GM12878 (cell line): ENCODE results near the gene CCM2. TPM values are rescaled to one million over a fixed set of nuclear protein-coding genes. Genes with fewer than 3 reads are reported as not detected.

Experiments
- DPF2 ChIP-seq: fragments of 450-650 bp; IDR thresholded peaks from 2 replicates; pipeline ENCODE4 v1.6.1; 2017; ENCODE audit warnings: mild to moderate bottlenecking
- FOXM1 ChIP-seq: IDR thresholded peaks from 2 replicates; pipeline ENCODE4 v1.6.1; 2012; ENCODE audit warnings: low read depth, mild to moderate bottlenecking, inconsistent platforms, low read length, moderate library complexity
- GABPA ChIP-seq: IDR thresholded peaks from 2 replicates; pipeline ENCODE4 v1.6.1; 2014; ENCODE audit warnings: antibody characterized with exemption, low read depth, mild to moderate bottlenecking, inconsistent platforms
- IRF4 ChIP-seq: IDR thresholded peaks from 2 replicates; pipeline ENCODE4 v1.6.1; 2011; ENCODE audit warnings: low read depth, low read length
- MLLT1 ChIP-seq: fragments of 450-650 bp; IDR thresholded peaks from 2 replicates; pipeline ENCODE4 v1.6.1; 2016; ENCODE audit warnings: mild to moderate bottlenecking
- polyA plus RNA-seq, 11 experiments: library from polyadenylated mRNA; depleted of rRNA in 4 of 11; unstranded in 6 of 11; stranded (reverse) in 5 of 11; fragments of >200 nt; fragmentation: Nextera tagmentation in 4 of 11; fragmentation: Illumina TruSeq in 1 of 11; extraction: Ambion mirVana in 4 of 11; extraction: Trizol in 1 of 11; gene quantifications; 1 replicate in 1 of 11; 2 replicates in 10 of 11; pipeline versions ENCODE4 v1.2.1 to v1.2.3, GENCODE V29; 2011 to 2016; ENCODE audit warnings: inconsistent platforms in 2 of 11, missing spikeins in 2 of 11, low read depth in 1 of 11
- total RNA-seq, 4 experiments: library from RNA; depleted of rRNA in 3 of 4; stranded (reverse); fragments of >200 nt in 3 of 4; fragmentation: Illumina TruSeq in 1 of 4; extraction: Trizol in 1 of 4; gene quantifications; 2 replicates each; pipeline versions ENCODE4 v1.2.1 to v1.2.3, GENCODE V29; 2013 to 2021
- TF ChIP-seq, protein P1 (sequence below): fragments of 450-650 bp; IDR thresholded peaks from 2 replicates; pipeline ENCODE4 v1.6.1; 2018; ENCODE audit warnings: borderline replicate concordance, mild to moderate bottlenecking; ENCODE audit not compliant: partially characterized antibody
- TF ChIP-seq, protein P2 (sequence below): fragments of 450-650 bp; IDR thresholded peaks from 2 replicates; pipeline ENCODE4 v1.6.1; 2014; ENCODE audit warnings: mild to moderate bottlenecking

The CCM2 gene
- total and polyA plus RNA-seq, 10 of the 15 experiments (the other 5 are each of a cell fraction or from before 2014, with no cell fraction given) = 1.00 to 82.3 (median 48.7) TPM

DNA sequence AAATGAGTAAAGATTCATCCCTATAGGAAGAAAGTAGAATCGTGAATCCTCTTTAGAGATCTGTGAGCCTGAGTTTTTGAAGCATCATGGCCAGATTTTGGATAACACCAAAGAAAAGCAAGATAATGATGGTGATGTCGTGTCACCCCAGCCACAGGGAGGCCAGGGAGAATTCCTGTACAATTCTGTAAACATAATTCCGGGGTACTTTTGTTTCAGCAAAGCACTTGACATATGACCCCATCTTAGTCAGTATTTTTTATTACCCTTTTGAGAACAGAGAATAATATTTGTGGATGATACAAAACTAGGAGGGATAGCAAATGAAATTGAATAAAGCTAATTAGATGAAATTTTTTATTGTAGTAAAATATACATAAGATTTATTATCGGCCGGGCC is 55.0 kb downstream of the CCM2 start (continued):
- no peak for TF ChIP-seq MLLT1
- no peak for TF ChIP-seq DPF2
- TF ChIP-seq GABPA = no peak
- TF ChIP-seq, protein P1, sequence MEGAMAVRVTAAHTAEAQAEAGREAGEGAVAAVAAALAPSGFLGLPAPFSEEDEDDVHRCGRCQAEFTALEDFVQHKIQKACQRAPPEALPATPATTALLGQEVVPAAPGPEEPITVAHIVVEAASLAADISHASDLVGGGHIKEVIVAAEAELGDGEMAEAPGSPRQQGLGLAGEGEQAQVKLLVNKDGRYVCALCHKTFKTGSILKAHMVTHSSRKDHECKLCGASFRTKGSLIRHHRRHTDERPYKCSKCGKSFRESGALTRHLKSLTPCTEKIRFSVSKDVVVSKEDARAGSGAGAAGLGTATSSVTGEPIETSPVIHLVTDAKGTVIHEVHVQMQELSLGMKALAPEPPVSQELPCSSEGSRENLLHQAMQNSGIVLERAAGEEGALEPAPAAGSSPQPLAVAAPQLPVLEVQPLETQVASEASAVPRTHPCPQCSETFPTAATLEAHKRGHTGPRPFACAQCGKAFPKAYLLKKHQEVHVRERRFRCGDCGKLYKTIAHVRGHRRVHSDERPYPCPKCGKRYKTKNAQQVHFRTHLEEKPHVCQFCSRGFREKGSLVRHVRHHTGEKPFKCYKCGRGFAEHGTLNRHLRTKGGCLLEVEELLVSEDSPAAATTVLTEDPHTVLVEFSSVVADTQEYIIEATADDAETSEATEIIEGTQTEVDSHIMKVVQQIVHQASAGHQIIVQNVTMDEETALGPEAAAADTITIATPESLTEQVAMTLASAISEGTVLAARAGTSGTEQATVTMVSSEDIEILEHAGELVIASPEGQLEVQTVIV = no peak
- no peak for TF ChIP-seq FOXM1
- TF ChIP-seq, protein P2, sequence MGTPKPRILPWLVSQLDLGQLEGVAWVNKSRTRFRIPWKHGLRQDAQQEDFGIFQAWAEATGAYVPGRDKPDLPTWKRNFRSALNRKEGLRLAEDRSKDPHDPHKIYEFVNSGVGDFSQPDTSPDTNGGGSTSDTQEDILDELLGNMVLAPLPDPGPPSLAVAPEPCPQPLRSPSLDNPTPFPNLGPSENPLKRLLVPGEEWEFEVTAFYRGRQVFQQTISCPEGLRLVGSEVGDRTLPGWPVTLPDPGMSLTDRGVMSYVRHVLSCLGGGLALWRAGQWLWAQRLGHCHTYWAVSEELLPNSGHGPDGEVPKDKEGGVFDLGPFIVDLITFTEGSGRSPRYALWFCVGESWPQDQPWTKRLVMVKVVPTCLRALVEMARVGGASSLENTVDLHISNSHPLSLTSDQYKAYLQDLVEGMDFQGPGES = no peak
- TF ChIP-seq IRF4 = no peak
